ENCODE data around the gene OXTR. TPM values are rescaled to one million over a fixed set of nuclear protein-coding genes. Genes with fewer than 3 reads are reported as not detected.

OXTR gene
- 1.2 TPM for polyA plus RNA-seq (2013, experiment 1 of 2)
- 1.3 TPM for polyA plus RNA-seq (2013, experiment 2 of 2)

DNA sequence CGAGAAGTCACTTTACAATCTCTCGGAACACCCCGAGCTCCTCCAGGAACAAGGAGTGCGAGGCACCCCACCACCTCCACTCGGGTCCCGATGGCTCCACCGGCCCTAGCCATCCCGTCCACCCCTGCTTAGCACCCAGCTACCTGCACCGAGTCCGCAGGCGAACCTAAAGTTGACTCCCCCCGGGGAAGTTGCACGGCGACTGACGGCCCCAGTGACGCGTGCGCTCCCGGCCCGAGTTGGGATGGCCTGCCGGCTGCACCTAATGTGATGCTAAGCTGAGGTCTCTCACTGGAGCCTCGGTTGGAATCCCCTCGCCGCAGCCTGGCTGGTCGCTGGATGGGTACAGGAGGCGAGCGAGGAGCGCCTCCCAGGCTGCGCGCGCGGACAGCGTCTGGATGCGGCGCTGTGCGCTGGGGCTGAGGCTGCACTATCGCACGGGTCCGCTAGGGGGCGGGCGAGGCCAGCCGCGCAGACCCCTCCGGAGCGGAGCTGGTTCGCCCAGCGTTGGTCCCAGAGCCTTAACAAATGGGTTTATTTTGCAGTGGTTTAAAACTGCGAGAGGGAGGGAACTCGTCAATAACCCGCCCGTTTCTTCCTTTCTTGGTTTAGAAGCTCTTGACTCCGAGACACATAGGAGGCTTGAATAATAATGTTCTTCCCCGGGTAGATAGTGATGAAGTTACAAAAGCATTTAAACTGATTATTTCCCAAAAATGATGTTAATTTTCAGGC is at the start of gene OXTR:
OXTR (minus strand) TSS at position 526 of the 735 bp plus-strand sequence. CDS start 1,426 bp downstream, outside the sequence.
- Histone ChIP-seq H3K9ac (ENCODE audit: low read length) (peak within 1 kb of the TSS; percentile 63), H3K27ac (ENCODE audit: low read depth, low read length) (no peak within 1 kb of the TSS), H3K4ac (ENCODE audit: low read depth, low read length) (no peak within 1 kb of the TSS), H3K4me1 (ENCODE audit: control insufficient read depth, low read depth, low read length) (peaks cover 10% of the 10 kb centered on the region), H3K79me1 (ENCODE audit: low read length) (no peaks in the 10 kb centered on the region), H3K23ac (ENCODE audit: low read length) (no peak within 1 kb of the TSS), H4K5ac (ENCODE audit: low read length) (peak within 1 kb of the TSS; percentile 89), H2BK15ac (replicated peaks; ENCODE audit: low read depth) (no peak within 1 kb of the TSS), H2BK5ac (ENCODE audit: low read length) (peak within 1 kb of the TSS; percentile 70), H3K4me2 (ENCODE audit: low read length) (peak within 1 kb of the TSS; percentile 93), H2AK5ac (ENCODE audit: low read length) (peak within 1 kb of the TSS; percentile 35), H3K27me3 (ENCODE audit: insufficient read depth, low read length, poor library complexity) (peaks cover 10% of the 10 kb centered on the region), H3K56ac (ENCODE audit: low read length) (peak within 1 kb of the TSS; percentile 87), H3K4me3 (ENCODE audit: low read length) (peak within 1 kb of the TSS; percentile 15), H4K8ac (ENCODE audit: low read depth, low read length) (peak within 1 kb of the TSS; percentile 30), H2BK120ac (ENCODE audit: low read depth, low read length) (no peak within 1 kb of the TSS), H3K36me3 (ENCODE audit: control insufficient read depth, insufficient read depth, low read length) (no peaks in the 10 kb centered on the region), H3K79me2 (ENCODE audit: control insufficient read depth, insufficient read depth, low read length) (no peaks in the 10 kb centered on the region), H3K18ac (ENCODE audit: low read length) (peak within 1 kb of the TSS; percentile 10)
- no CpG with 5 or more reads among the region's 53 CpGs for WGBS (ENCODE audit: extremely low coverage, insufficient coverage, low lambda C conversion rate)
- DNase-seq: peak; percentile 87

DNA sequence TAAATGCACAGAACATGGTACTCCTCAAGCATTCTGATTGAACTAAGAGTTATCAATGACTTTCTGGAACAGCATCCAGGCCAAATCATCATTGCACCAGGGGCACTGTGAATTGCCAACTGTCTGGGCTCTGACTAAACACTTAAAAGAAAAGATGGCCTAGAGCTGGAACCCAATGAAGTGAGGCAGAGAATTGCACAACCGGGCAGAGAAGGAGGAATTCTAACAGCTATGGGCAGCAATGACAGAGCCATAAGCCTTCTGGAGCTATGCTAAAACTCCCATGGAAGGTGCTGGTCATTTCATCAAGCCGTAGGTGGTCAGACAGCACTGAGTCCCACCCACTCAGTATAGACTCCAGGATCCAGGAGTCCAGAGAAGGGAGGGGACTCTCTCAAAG is 48.1 kb upstream of the OXTR start:
- H3K18ac ChIP-seq (ENCODE audit: low read length): no peak overlapping the region
- no CpG with 5 or more reads among the region's 2 CpGs for WGBS (ENCODE audit: extremely low coverage, insufficient coverage, low lambda C conversion rate)
- no peak overlapping the region for H2AK5ac ChIP-seq (ENCODE audit: low read length)
- H2BK5ac ChIP-seq (ENCODE audit: low read length): no peak overlapping the region
- H3K27ac ChIP-seq (ENCODE audit: low read depth, low read length): no peak overlapping the region
- H3K4me2 ChIP-seq (ENCODE audit: low read length): no peak overlapping the region
- no peak for DNase-seq
- H3K23ac ChIP-seq (ENCODE audit: low read length): no peak overlapping the region
- no peak overlapping the region for H3K9ac ChIP-seq (ENCODE audit: low read length)
- no peak overlapping the region for H4K8ac ChIP-seq (ENCODE audit: low read depth, low read length)
- no peak overlapping the region for H2BK15ac ChIP-seq (replicated peaks; ENCODE audit: low read depth)
- H3K56ac ChIP-seq (ENCODE audit: low read length): no peak overlapping the region
- H3K36me3 ChIP-seq (ENCODE audit: control insufficient read depth, insufficient read depth, low read length): no peaks in the 10 kb centered on the region
- no peak overlapping the region for H3K4ac ChIP-seq (ENCODE audit: low read depth, low read length)
- H2BK120ac ChIP-seq (ENCODE audit: low read depth, low read length): no peak overlapping the region
- H3K79me1 ChIP-seq (ENCODE audit: low read length): no peaks in the 10 kb centered on the region
- no peaks in the 10 kb centered on the region for H3K79me2 ChIP-seq (ENCODE audit: control insufficient read depth, insufficient read depth, low read length)
- H3K4me1 ChIP-seq (ENCODE audit: control insufficient read depth, low read depth, low read length): no peaks in the 10 kb centered on the region
- H3K4me3 ChIP-seq (ENCODE audit: low read length): no peak overlapping the region
- H4K5ac ChIP-seq (ENCODE audit: low read length): no peak overlapping the region
- H3K27me3 ChIP-seq (ENCODE audit: insufficient read depth, low read length, poor library complexity): no peaks in the 10 kb centered on the region

DNA sequence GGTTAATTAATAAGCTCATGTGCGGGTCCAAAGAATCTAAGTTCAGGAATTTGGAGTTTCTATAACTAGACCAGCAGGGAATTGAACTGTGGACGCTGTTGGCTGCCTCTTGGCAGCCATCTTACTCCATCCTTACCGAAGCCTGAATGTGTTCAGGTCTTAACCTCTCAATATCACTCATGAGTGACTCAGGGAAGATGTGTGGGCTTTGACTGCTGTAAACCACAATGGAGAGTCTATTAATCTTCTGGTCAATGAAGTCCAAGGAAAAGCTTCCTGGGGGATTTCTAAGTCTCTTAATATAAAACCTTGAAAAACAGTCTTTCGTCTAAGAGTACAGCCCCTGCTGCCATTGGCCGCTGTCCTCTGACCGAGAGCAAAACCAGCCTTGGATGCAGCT is 46.7 kb upstream of the OXTR start:
- Histone ChIP-seq H3K36me3 (ENCODE audit: control insufficient read depth, insufficient read depth, low read length) (no peaks in the 10 kb centered on the region), H3K4me1 (ENCODE audit: control insufficient read depth, low read depth, low read length) (no peaks in the 10 kb centered on the region), H3K4ac (ENCODE audit: low read depth, low read length) (no peak overlapping the region), H2BK5ac (ENCODE audit: low read length) (no peak overlapping the region), H3K23ac (ENCODE audit: low read length) (no peak overlapping the region), H3K4me3 (ENCODE audit: low read length) (no peak overlapping the region), H4K8ac (ENCODE audit: low read depth, low read length) (no peak overlapping the region), H3K79me2 (ENCODE audit: control insufficient read depth, insufficient read depth, low read length) (no peaks in the 10 kb centered on the region), H3K27me3 (ENCODE audit: insufficient read depth, low read length, poor library complexity) (no peaks in the 10 kb centered on the region), H4K5ac (ENCODE audit: low read length) (no peak overlapping the region), H3K18ac (ENCODE audit: low read length) (no peak overlapping the region), H3K27ac (ENCODE audit: low read depth, low read length) (no peak overlapping the region), H3K4me2 (ENCODE audit: low read length) (no peak overlapping the region), H2AK5ac (ENCODE audit: low read length) (no peak overlapping the region), H3K9ac (ENCODE audit: low read length) (no peak overlapping the region), H3K79me1 (ENCODE audit: low read length) (no peaks in the 10 kb centered on the region), H2BK15ac (replicated peaks; ENCODE audit: low read depth) (no peak overlapping the region), H3K56ac (ENCODE audit: low read length) (no peak overlapping the region), H2BK120ac (ENCODE audit: low read depth, low read length) (no peak overlapping the region)
- no peak for DNase-seq
- WGBS (ENCODE audit: extremely low coverage, insufficient coverage, low lambda C conversion rate): no CpG with 5 or more reads among the region's 6 CpGs

DNA sequence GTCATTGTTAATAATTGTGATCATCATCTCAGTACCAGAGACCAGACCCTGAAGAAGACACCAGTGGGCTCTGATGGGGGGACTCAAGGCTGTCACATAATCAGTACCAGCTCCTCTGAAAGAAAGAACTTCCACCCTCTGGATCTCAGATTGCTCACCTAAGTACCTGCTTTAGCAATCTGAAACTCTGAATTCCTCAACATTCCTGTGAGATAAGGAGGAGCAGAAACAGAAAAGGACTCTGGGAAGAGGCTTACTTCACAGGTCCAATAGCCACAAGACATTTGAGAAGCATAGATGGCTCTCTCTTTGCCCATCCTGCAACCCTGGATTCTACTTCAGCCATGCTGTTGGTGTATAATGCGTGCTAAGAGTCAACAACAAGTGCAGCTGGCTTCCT is 44.0 kb upstream of the OXTR start:
- no peak overlapping the region for H3K4me2 ChIP-seq (ENCODE audit: low read length)
- H2AK5ac ChIP-seq (ENCODE audit: low read length): no peak overlapping the region
- no peaks in the 10 kb centered on the region for H3K36me3 ChIP-seq (ENCODE audit: control insufficient read depth, insufficient read depth, low read length)
- no peaks in the 10 kb centered on the region for H3K27me3 ChIP-seq (ENCODE audit: insufficient read depth, low read length, poor library complexity)
- H3K79me2 ChIP-seq (ENCODE audit: control insufficient read depth, insufficient read depth, low read length): no peaks in the 10 kb centered on the region
- H2BK120ac ChIP-seq (ENCODE audit: low read depth, low read length): no peak overlapping the region
- no peak overlapping the region for H3K4ac ChIP-seq (ENCODE audit: low read depth, low read length)
- H3K18ac ChIP-seq (ENCODE audit: low read length): no peak overlapping the region
- peak; percentile 60 for DNase-seq
- H3K56ac ChIP-seq (ENCODE audit: low read length): no peak overlapping the region
- H4K5ac ChIP-seq (ENCODE audit: low read length): no peak overlapping the region
- no peak overlapping the region for H3K4me3 ChIP-seq (ENCODE audit: low read length)
- H3K4me1 ChIP-seq (ENCODE audit: control insufficient read depth, low read depth, low read length): no peaks in the 10 kb centered on the region
- no peak overlapping the region for H4K8ac ChIP-seq (ENCODE audit: low read depth, low read length)
- WGBS (ENCODE audit: extremely low coverage, insufficient coverage, low lambda C conversion rate): no CpG with 5 or more reads among the region's 1 CpG
- H2BK5ac ChIP-seq (ENCODE audit: low read length): no peak overlapping the region
- H2BK15ac ChIP-seq (replicated peaks; ENCODE audit: low read depth): no peak overlapping the region
- H3K27ac ChIP-seq (ENCODE audit: low read depth, low read length): no peak overlapping the region
- no peaks in the 10 kb centered on the region for H3K79me1 ChIP-seq (ENCODE audit: low read length)
- H3K23ac ChIP-seq (ENCODE audit: low read length): no peak overlapping the region
- no peak overlapping the region for H3K9ac ChIP-seq (ENCODE audit: low read length)

DNA sequence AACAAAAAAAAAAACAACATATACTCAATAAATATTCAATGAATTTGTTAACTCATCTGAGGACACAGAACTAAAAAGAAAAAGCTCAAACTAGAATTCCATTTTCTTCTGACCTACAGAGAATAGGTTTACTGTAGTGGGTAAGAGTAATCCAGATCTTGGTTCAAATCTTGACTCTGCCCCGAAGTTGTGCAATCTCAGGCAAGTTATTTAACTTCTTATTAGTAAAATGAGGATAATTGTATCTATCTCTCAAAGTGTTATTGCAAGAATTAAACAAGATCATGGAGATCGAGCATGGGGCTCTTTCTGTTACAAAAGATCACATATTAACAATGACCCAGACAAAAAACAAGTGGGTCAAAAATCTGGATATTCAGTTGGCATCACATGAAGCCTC is 41.1 kb upstream of the OXTR start:
- H3K56ac ChIP-seq (ENCODE audit: low read length): no peak overlapping the region
- DNase-seq: no peak
- no CpG with 5 or more reads among the region's 2 CpGs for WGBS (ENCODE audit: extremely low coverage, insufficient coverage, low lambda C conversion rate)

DNA sequence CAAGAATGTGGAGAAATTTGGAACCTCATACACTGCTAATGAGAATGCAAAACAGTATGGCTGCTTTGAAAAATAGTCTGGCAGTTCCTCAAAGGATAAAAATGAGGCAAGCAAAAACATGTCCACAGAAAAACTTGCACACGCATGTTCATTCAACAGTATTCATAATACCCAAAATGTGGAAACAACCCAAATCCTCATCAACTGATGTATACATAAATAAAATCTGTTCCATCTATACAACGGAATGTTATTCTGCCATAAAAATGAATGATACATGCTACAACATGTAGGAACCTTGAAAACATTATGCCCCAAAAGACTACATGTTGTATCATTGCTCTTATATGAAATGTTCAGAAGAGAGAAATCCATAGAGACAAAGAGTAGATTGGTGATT is 36.4 kb upstream of the OXTR start:
- Histone ChIP-seq H3K23ac (ENCODE audit: low read length) (no peak overlapping the region), H3K4ac (ENCODE audit: low read depth, low read length) (no peak overlapping the region), H2BK15ac (replicated peaks; ENCODE audit: low read depth) (no peak overlapping the region), H2BK5ac (ENCODE audit: low read length) (no peak overlapping the region), H4K8ac (ENCODE audit: low read depth, low read length) (no peak overlapping the region), H3K9ac (ENCODE audit: low read length) (no peak overlapping the region), H4K5ac (ENCODE audit: low read length) (no peak overlapping the region), H3K27me3 (ENCODE audit: insufficient read depth, low read length, poor library complexity) (no peaks in the 10 kb centered on the region), H2BK120ac (ENCODE audit: low read depth, low read length) (no peak overlapping the region), H2AK5ac (ENCODE audit: low read length) (no peak overlapping the region), H3K4me1 (ENCODE audit: control insufficient read depth, low read depth, low read length) (no peaks in the 10 kb centered on the region), H3K79me1 (ENCODE audit: low read length) (no peaks in the 10 kb centered on the region), H3K4me3 (ENCODE audit: low read length) (no peak overlapping the region), H3K27ac (ENCODE audit: low read depth, low read length) (no peak overlapping the region), H3K18ac (ENCODE audit: low read length) (no peak overlapping the region), H3K56ac (ENCODE audit: low read length) (no peak overlapping the region), H3K79me2 (ENCODE audit: control insufficient read depth, insufficient read depth, low read length) (no peaks in the 10 kb centered on the region), H3K36me3 (ENCODE audit: control insufficient read depth, insufficient read depth, low read length) (no peaks in the 10 kb centered on the region), H3K4me2 (ENCODE audit: low read length) (no peak overlapping the region)
- no CpG with 5 or more reads among the region's 2 CpGs for WGBS (ENCODE audit: extremely low coverage, insufficient coverage, low lambda C conversion rate)
- DNase-seq: no peak

More for the DNA sequence above, 41.1 kb upstream of the OXTR start:
- Histone ChIP-seq H3K4me2 (ENCODE audit: low read length) (no peak overlapping the region), H3K4me3 (ENCODE audit: low read length) (no peak overlapping the region), H3K23ac (ENCODE audit: low read length) (no peak overlapping the region), H3K79me1 (ENCODE audit: low read length) (no peaks in the 10 kb centered on the region), H2AK5ac (ENCODE audit: low read length) (no peak overlapping the region), H3K27me3 (ENCODE audit: insufficient read depth, low read length, poor library complexity) (no peaks in the 10 kb centered on the region), H2BK120ac (ENCODE audit: low read depth, low read length) (no peak overlapping the region), H2BK15ac (replicated peaks; ENCODE audit: low read depth) (no peak overlapping the region), H3K4me1 (ENCODE audit: control insufficient read depth, low read depth, low read length) (no peaks in the 10 kb centered on the region), H4K5ac (ENCODE audit: low read length) (no peak overlapping the region), H3K79me2 (ENCODE audit: control insufficient read depth, insufficient read depth, low read length) (no peaks in the 10 kb centered on the region), H3K36me3 (ENCODE audit: control insufficient read depth, insufficient read depth, low read length) (no peaks in the 10 kb centered on the region), H3K4ac (ENCODE audit: low read depth, low read length) (no peak overlapping the region), H2BK5ac (ENCODE audit: low read length) (no peak overlapping the region), H3K9ac (ENCODE audit: low read length) (no peak overlapping the region), H3K18ac (ENCODE audit: low read length) (no peak overlapping the region), H3K27ac (ENCODE audit: low read depth, low read length) (no peak overlapping the region), H4K8ac (ENCODE audit: low read depth, low read length) (no peak overlapping the region)

Data from mesendoderm (in vitro differentiated cells).